Glutamatergic neuron (in vitro differentiated cells): ENCODE data around the gene NOTCH1. TPM values are rescaled to one million over a fixed set of nuclear protein-coding genes. Genes with fewer than 3 reads are reported as not detected.

Source experiments
- DNase-seq: peaks from one replicate; pipeline ENCODE4 v3.0.0; 2022
- H3K27ac Mint-ChIP-seq: one replicate; pipeline ENCODE4 v1.8.0; 2020; ENCODE audit warnings: mild to moderate bottlenecking, mixed read lengths, inconsistent platforms; ENCODE audit not compliant: unreplicated experiment
- H3K27me3 Mint-ChIP-seq: one replicate; pipeline ENCODE4 v1.8.0; 2020; ENCODE audit warnings: mild to moderate bottlenecking, moderate library complexity, mixed read lengths, inconsistent platforms; ENCODE audit not compliant: unreplicated experiment
- H3K36me3 Mint-ChIP-seq: one replicate; pipeline ENCODE4 v1.8.0; 2020; ENCODE audit warnings: mild to moderate bottlenecking, mixed read lengths, inconsistent platforms; ENCODE audit not compliant: unreplicated experiment
- H3K4me1 Mint-ChIP-seq: one replicate; pipeline ENCODE4 v1.8.0; 2020; ENCODE audit warnings: mild to moderate bottlenecking, low read depth, mixed read lengths, inconsistent platforms; ENCODE audit not compliant: unreplicated experiment
- H3K4me3 Mint-ChIP-seq: one replicate; pipeline ENCODE4 v1.8.0; 2020; ENCODE audit warnings: mild to moderate bottlenecking, mixed read lengths, inconsistent platforms; ENCODE audit not compliant: unreplicated experiment
- H3K9me3 Mint-ChIP-seq: one replicate; pipeline ENCODE4 v1.8.0; 2020; ENCODE audit warnings: mild to moderate bottlenecking, moderate library complexity, mixed read lengths, inconsistent platforms; ENCODE audit not compliant: unreplicated experiment
- CTCF ChIP-seq: fragments of 200-600 bp; sonication (generic); IDR thresholded peaks from one replicate; pipeline ENCODE4 v1.5.0; 2021; ENCODE audit not compliant: partially characterized antibody, unreplicated experiment
- total RNA-seq: library from RNA; stranded (reverse); fragmentation: NEBNext Ultra II Directional; extraction: Animal tissue kit (Norgen Biotek cat#: 25700); gene quantifications from one replicate; pipeline ENCODE4 v1.2.1, GENCODE V29; 2021; ENCODE audit not compliant: unreplicated experiment

NOTCH1 gene
- total RNA-seq, 1 donor from 2014 or later, result 64.2 TPM

- H3K4me3 Mint-ChIP-seq, result no peak overlapping the region
These were observed 44.2 kb downstream of the NOTCH1 start for GRCh38 chr9:136501686-136502085.

GRCh38 chr9:136499935-136500910 lies 45.6 kb downstream of the NOTCH1 start:
- Mint-ChIP-seq H3K4me3 (no peak overlapping the region), H3K27ac (no peak overlapping the region), H3K4me1 (peaks cover 3% of the 10 kb centered on the region), H3K9me3 (peaks cover 1% of the 10 kb centered on the region), H3K36me3 (no peaks in the 10 kb centered on the region), H3K27me3 (peaks cover 3% of the 10 kb centered on the region)
- DNase-seq, result no peak
- TF ChIP-seq CTCF, result no peak

More at GRCh38 chr9:136501686-136502085, 44.2 kb downstream of the NOTCH1 start:
- H3K27me3 Mint-ChIP-seq, result peaks cover 3% of the 10 kb centered on the region
- H3K27ac Mint-ChIP-seq, result no peak overlapping the region
- peaks cover 1% of the 10 kb centered on the region for H3K9me3 Mint-ChIP-seq
- H3K36me3 Mint-ChIP-seq, result no peaks in the 10 kb centered on the region
- DNase-seq, result no peak
- peaks cover 3% of the 10 kb centered on the region for H3K4me1 Mint-ChIP-seq
- no peak for TF ChIP-seq CTCF

GRCh38 chr9:136499071-136499934 lies 46.5 kb downstream of the NOTCH1 start:
- Mint-ChIP-seq H3K9me3 (peaks cover 1% of the 10 kb centered on the region), H3K27me3 (peaks cover 3% of the 10 kb centered on the region), H3K27ac (peak overlapping the region; percentile 12), H3K4me3 (no peak overlapping the region), H3K4me1 (peaks cover 3% of the 10 kb centered on the region), H3K36me3 (no peaks in the 10 kb centered on the region)
- no peak for TF ChIP-seq CTCF
- DNase-seq, result no peak

- Mint-ChIP-seq H3K4me3 (no peak overlapping the region), H3K27ac (no peak overlapping the region), H3K36me3 (no peaks in the 10 kb centered on the region), H3K4me1 (peaks cover 5% of the 10 kb centered on the region), H3K9me3 (peaks cover 1% of the 10 kb centered on the region), H3K27me3 (peaks cover 3% of the 10 kb centered on the region)
- DNase-seq, result no peak
- no peak for TF ChIP-seq CTCF
These were observed 47.7 kb downstream of the NOTCH1 start for GRCh38 chr9:136497916-136498695.
